IPS-11a (cell line): ENCODE measurements around the gene KAT7.
"Not testable (repeated sequence)": the region's sequence is repeated elsewhere in the genome, so short reads cannot be mapped to it uniquely, and the experiment has no call there.

Experiments used
- H3K4me3 ChIP-seq: one replicate; pipeline ENCODE4 v1.5.1; 2013; ENCODE audit warnings: low read depth, low read length, control low read depth

KAT7 gene

DNA sequence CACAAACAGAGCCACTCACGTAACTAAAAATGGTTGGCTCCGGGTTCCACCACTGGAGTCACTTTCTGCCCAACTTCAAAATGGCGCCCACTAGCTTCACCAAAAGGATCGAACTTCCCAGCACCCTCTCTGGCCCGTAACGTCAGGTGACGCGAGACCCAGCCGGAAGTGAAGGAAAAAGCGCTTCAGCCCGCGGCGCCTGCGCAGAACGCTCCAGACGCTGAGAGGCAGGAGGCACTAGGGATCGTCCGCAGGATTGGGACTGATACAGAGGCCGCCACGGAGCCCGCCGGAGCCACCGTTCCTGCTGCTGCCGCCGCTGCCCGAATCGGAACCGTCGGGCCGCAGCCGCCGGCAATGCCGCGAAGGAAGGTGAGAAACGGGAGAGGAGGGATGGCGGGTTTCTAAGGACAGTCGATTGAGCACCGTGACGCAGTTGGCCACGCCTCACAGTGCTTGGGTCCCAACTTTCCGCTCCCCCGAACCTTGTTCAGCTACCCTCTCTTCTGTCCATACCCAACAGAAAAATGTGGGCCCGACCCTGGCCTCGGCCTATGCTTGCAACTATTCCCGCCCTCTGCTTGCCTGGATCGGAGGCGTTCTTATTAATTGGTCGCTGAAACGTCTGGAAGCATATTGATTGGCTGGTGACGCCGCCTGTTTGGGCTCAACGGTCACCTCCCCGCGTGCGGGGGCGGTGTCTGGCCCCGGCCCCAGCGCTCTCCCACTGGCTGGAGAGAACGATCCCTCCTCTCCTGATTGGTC is at the start of gene KAT7:
TSS of gene KAT7 (plus strand) at position 204 of the 765 bp plus-strand sequence. CDS start at position 358, 154 bp downstream.
- peak within 1 kb of the TSS; percentile 100 for H3K4me3 ChIP-seq

- no peak overlapping the region for H3K4me3 ChIP-seq
These were observed 48.7 kb upstream of the KAT7 start for GRCh38 chr17:49739641-49740271.

DNA sequence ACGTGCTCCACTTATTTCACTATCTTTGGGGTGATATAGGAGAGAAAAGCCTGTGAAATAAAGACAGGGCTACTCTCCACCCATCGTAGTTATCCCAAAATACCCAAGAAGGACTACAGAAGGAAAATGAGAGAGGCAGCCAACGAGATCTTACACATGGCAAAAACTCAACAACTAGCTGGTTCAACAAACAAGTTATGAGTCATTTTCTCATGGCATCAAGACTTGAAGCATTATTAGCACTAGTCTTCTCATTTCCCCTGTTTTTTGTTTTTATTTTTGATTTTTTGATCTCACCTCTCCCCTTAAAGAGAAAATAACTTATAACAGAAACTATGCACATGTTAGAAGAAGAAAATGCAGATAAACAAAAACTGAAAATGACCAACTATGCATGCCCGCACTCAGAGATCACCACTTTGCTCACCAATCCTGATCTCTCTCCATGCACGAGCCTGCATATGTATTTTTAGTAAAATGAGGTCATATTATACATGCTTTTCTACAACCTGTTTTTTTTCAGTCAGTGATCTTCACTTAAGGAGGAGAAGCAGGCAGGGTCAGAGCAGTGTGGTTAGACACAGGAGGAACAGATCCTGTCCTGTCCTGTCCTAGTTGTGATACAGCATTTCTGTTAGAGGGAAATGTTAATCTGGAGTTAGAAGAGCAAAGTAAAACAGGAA is 47.3 kb upstream of the KAT7 start:
- H3K4me3 ChIP-seq, result no peak overlapping the region

- no peak overlapping the region for H3K4me3 ChIP-seq
These were observed 46.8 kb upstream of the KAT7 start for GRCh38 chr17:49741692-49742076.

DNA sequence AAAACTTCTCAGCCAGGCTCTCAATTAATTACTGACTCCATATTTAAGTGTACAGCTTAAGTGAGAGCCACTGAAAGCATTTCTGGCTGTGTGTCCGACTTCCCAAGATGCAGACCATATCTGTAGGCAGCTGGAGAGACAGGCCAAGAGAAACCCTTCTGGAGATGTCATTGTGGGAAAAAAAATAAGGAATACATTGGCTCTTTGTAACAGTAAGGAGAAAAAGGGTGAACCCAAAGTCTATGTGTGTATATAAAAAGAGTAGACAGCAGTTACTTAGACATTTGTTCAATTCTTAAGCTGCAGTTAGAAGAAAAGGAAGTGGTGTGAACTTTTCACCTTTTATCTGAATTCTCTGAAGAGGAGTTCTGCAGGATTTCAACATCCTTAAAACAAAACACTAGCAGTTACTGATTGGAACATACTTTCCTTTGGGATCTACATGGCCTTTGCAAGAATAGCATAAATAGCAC is 46.3 kb upstream of the KAT7 start:
- no peak overlapping the region for H3K4me3 ChIP-seq

GRCh38 chr17:49745175-49746139 is 43.0 kb upstream of the KAT7 start:
- no peak overlapping the region for H3K4me3 ChIP-seq

- H3K4me3 ChIP-seq, result no peak overlapping the region
These were observed 41.5 kb upstream of the KAT7 start for GRCh38 chr17:49746791-49747490.

- H3K4me3 ChIP-seq, result no peak overlapping the region
These were observed 40.8 kb upstream of the KAT7 start for GRCh38 chr17:49747632-49748031.

- H3K4me3 ChIP-seq, result no peak overlapping the region
These were observed 40.3 kb upstream of the KAT7 start for GRCh38 chr17:49748223-49748622.

DNA sequence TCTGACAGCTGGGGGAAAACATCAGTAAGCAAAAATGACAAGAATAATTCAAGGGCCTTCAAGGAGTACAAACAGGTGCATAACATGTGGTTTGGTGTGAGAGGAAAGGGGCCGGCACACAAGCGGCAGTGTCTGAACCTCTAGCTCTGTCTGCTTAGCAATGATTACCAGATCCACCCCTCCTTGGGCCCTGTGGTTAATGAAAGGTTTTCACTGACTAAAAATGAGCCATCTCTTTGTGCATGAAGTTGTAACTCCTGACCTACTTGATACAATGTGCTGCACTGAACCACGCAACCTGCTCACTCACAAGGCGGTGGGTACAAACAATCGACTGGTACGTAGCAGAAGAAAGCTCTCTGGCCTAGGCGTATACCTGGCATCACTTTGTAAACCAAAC is 39.7 kb upstream of the KAT7 start:
- no peak overlapping the region for H3K4me3 ChIP-seq

GRCh38 chr17:49749730-49750129 is 38.8 kb upstream of the KAT7 start:
- H3K4me3 ChIP-seq, result no peak overlapping the region

DNA sequence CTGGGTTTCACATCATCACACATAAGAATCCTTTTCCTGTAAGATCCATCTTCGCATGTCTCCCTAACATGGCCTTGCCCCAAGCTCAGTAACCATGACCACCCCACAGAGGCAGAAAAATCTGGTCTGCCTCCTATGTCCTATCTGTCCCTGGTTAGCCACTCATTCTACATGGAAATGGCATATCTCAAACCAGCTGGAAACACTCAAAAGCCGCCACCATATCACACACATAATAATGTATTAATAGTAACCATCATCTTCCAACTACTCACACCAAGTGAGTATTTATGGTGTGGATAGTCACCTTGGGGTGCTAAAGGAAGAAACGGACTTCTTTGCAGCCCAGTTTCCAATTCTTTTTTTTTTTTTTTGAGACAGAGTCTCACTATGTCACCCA is 36.0 kb upstream of the KAT7 start:
- no peak overlapping the region for H3K4me3 ChIP-seq

DNA sequence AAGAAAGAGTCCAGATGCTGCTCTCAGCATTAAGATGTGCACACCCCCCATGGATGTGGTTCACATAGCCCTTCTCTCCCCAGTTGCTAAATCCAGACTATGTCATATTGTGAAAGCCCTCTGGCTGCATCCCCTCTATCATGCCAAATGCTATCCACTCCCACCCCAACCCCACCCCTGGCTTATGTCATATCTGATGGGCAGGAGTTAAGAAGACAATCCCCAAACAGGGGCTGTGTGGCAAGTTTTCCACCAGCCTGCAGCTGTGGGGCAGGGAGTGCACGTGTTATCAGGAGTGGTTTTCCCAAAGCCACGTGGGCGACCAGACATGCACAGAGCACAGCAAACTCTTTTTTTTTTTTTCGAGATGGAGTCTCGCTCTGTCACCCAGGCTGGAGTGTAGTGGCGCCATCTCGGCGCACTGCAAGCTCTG is 34.5 kb upstream of the KAT7 start:
- no peak overlapping the region for H3K4me3 ChIP-seq

GRCh38 chr17:49755663-49756283 is 32.7 kb upstream of the KAT7 start:
- no peak overlapping the region for H3K4me3 ChIP-seq

DNA sequence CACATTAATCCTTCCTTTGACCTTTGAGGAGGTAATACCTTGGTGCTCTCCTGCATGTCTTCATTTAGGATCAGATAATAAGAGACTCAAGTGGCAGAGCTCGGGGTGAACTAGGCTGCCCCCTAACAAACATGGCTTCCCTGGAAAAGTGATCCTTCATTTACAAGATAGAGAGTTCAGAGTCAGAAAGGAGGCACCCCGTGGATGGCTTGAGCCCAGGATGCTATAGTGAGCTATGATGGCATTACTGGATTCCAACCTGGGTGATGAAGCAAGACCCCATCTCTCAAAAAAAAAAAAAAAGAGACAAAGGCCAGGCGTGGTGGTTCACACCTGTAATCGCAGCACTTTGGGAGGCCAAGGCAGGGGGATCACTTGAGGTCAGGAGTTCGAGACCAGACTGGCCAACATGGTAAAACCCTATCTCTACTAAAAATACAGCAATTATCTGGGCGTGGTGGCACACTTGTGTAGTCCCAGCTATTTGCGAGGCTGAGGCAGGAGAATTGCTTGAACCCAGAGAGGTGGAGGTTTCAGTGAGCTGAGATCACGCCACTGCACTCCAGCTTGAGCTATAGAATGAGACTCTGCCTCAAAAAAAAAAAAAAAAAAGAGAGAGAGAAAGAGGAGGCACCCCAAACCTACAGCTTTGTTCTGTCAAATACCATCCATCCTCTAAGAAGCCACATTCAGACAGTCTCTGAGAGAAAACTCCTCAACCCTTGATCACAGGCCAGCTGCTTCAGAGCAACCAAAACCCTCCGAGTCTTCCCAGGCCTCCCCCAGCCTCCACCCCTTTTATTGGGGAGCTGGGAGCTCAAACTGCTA is 31.9 kb upstream of the KAT7 start:
- H3K4me3 ChIP-seq, result no peak overlapping the region

- H3K4me3 ChIP-seq, result no peak overlapping the region
These were observed 31.2 kb upstream of the KAT7 start for GRCh38 chr17:49757151-49757777.

- not testable (repeated sequence) for H3K4me3 ChIP-seq
These were observed 29.9 kb upstream of the KAT7 start for GRCh38 chr17:49758464-49759010.

DNA sequence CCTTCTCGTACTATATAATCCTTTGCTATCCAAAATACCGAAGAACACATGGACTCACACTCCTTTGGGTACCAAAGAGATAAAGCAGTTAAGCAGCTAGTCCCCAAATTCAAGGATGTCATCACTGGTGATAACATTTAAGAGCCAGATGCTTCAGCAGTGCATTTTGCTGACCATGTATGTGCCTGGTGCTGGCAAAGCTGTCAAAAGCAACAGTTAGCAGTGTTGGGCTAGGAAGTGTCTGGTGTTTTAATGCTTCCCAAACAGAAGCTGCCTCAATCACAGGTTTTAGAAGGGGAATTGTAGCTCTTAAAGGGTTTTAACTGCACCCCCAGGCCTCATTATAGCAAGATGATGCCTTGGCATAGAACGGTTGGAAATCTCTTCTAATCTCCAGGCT is 29.3 kb upstream of the KAT7 start:
- no peak overlapping the region for H3K4me3 ChIP-seq
